Subcutaneous adipose tissue (tissue), 4 donors: ENCODE results near the gene HOXD9. TPM values are rescaled to one million over a fixed set of nuclear protein-coding genes. Genes with fewer than 3 reads are reported as not detected.

Source experiments
- CTCF ChIP-seq: fragments of 450-650 bp; IDR thresholded peaks from one replicate; pipeline ENCODE4 v1.5.1; 2016; ENCODE audit warnings: low read depth, mild to moderate bottlenecking, control low read depth, antibody characterized with exemption, moderate library complexity
- total RNA-seq, 4 donors: library from RNA; depleted of rRNA; stranded (reverse); fragments of >200 nt; gene quantifications; one replicate each; pipeline ENCODE4 v1.1.0, GENCODE V29; 2016

The HOXD9 gene
- total RNA-seq, 4 donors from 2014 or later, result 1.9 to 6.4 (median 3.7) TPM

GRCh38 chr2:176132205-176133171 lies 10.0 kb downstream of the HOXD9 start:
- no peak for TF ChIP-seq CTCF

GRCh38 chr2:176133389-176133788 lies 10.9 kb downstream of the HOXD9 start:
- no peak for TF ChIP-seq CTCF

DNA sequence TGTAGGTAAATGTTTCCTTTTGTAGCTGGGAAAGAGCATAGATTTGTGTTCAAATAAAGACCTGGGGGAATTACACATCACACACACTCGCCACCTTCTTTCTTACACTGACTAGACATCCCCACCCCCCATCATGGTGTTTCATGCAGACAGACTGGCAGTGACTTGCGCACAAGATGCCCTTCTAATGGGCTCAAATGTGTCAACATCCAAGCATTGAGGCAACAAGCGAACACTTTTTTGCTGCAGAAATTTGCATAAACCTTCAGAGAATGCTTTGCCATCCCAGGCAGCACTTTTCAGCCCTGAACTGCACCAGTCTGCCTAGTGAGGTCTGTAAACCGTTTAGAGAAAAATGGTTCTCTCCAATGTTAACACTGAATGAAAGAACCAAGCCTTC lies 11.5 kb downstream of the HOXD9 start:
- no peak for TF ChIP-seq CTCF

DNA sequence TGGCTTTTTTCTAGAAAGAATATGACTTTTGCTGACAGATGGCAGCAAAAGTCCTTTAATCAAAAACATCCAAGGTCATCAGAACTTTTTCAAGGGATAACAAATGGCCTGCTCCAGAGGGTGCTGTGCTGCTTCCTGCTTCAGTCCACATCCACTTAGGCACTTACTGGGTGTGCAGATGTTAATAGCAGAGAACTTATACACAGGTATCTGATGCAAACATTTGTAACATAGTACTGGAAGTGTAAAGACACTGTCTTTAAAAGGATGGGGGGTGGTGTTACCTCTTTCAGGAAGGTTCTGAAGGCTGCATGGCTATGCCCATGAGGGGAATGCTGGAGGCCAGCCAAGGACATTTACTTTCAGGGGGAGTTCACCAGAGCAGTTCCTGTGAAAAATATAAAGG lies 12.5 kb downstream of the HOXD9 start:
- TF ChIP-seq CTCF, result no peak

- no peak for TF ChIP-seq CTCF
Observed at GRCh38 chr2:176136374-176137251, 14.1 kb downstream of the HOXD9 start.

- TF ChIP-seq CTCF, result no peak
Observed at GRCh38 chr2:176137252-176137580, 14.7 kb downstream of the HOXD9 start.

DNA sequence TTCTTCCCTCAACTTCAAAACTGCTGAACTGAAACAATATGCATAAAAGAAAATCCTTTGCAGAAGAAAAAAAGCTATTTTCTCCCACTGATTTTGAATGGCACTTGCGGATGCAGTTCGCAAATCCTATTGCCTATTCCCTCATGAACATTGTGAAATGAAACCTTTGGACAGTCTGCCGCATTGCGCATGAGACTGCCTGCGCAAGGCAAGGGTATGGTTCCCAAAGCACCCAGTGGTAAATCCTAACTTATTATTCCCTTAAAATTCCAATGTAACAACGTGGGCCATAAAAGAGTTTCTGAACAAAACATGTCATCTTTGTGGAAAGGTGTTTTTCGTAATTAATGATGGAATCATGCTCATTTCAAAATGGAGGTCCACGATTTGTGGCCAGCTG lies 15.4 kb downstream of the HOXD9 start:
- TF ChIP-seq CTCF, result no peak
